DND-41 (cell line): ENCODE measurements around the gene TGM3.

Experiments used
- EZH2 ChIP-seq: IDR thresholded peaks from 3 replicates; pipeline ENCODE4 v1.6.1; 2012; ENCODE audit warnings: borderline replicate concordance, low read depth, mild to moderate bottlenecking, moderate library complexity, low read length, inconsistent platforms; ENCODE audit not compliant: severe bottlenecking
- TF ChIP-seq, protein P1 (sequence below): IDR thresholded peaks from 2 replicates; pipeline ENCODE4 v1.5.1; 2012; ENCODE audit warnings: borderline replicate concordance, low read length, moderate library complexity, mild to moderate bottlenecking; ENCODE audit not compliant: poor library complexity, severe bottlenecking; ENCODE audit errors: extremely low read depth

DNA sequence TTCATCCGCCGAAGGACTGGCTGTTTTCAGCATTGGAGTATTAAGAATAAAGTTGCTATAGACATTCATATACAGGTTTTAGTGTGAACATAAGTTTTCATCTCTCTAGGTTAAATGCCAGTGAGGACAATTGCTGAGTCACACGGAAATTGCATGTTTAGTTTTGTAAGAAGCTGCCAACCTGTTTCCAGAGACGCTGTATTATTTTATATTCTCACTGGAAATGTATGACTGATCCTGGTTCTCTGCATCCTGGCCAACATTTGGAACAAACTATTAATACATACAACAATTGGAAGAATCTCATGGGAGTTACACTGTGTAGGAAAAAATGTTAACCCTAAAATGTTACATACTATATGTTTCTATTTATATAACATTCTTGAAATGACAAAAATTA, 68.2 kb downstream of the TGM3 start:
- TF ChIP-seq, protein P1, sequence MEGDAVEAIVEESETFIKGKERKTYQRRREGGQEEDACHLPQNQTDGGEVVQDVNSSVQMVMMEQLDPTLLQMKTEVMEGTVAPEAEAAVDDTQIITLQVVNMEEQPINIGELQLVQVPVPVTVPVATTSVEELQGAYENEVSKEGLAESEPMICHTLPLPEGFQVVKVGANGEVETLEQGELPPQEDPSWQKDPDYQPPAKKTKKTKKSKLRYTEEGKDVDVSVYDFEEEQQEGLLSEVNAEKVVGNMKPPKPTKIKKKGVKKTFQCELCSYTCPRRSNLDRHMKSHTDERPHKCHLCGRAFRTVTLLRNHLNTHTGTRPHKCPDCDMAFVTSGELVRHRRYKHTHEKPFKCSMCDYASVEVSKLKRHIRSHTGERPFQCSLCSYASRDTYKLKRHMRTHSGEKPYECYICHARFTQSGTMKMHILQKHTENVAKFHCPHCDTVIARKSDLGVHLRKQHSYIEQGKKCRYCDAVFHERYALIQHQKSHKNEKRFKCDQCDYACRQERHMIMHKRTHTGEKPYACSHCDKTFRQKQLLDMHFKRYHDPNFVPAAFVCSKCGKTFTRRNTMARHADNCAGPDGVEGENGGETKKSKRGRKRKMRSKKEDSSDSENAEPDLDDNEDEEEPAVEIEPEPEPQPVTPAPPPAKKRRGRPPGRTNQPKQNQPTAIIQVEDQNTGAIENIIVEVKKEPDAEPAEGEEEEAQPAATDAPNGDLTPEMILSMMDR = no peak
- TF ChIP-seq EZH2 = no peak
